ENCODE results near the gene IL27RA. TPM values are rescaled to one million over a fixed set of nuclear protein-coding genes. Genes with fewer than 3 reads are reported as not detected.
"Not testable (repeated sequence)": the region's sequence is repeated elsewhere in the genome, so short reads cannot be mapped to it uniquely, and the experiment has no call there.

The IL27RA gene
- total RNA-seq, 1 experiment from 2014 or later, result 14.2 TPM

- H3K36me3 ChIP-seq (ENCODE audit: low read depth, low read length), result no peaks in the 10 kb centered on the region
- H3K79me2 ChIP-seq (ENCODE audit: low read length), result no peaks in the 10 kb centered on the region
- no peak overlapping the region for H3K4me2 ChIP-seq (ENCODE audit: low read length)
- DNase-seq (no peak), ATAC-seq (no peak)
- H3K9me2 ChIP-seq (replicated peaks; ENCODE audit: low read length), result no peaks in the 10 kb centered on the region
- H3K27ac ChIP-seq (ENCODE audit: low read length), result no peak overlapping the region
- H2AFZ ChIP-seq (ENCODE audit: low read length), result no peak overlapping the region
- H3K9me3 ChIP-seq (ENCODE audit: low read length), result no peaks in the 10 kb centered on the region
- intact Hi-C loops (cut with micrococcal nuclease), result no loop called here
- ChIA-PET POLR2A (ENCODE audit: unreplicated experiment) (no interaction called here), CTCF (no interaction called here)
- no TSS peak for BruUV-seq (replicated peaks)
- no peaks in the 10 kb centered on the region for H4K20me1 ChIP-seq (ENCODE audit: low read length)
- no peaks in the 10 kb centered on the region for H3K4me1 ChIP-seq (ENCODE audit: insufficient read depth, low read length)
- no peaks in the 10 kb centered on the region for H3F3A ChIP-seq (ENCODE audit: low read length, unreplicated experiment)
- H3K4me3 ChIP-seq (ENCODE audit: low read length), result no peak overlapping the region
- no peak for TF ChIP-seq EZH2phosphoT487 (IDR thresholded peaks at IDR 0.05; ENCODE audit: borderline replicate concordance, low read length)
- TF ChIP-seq, protein P1, sequence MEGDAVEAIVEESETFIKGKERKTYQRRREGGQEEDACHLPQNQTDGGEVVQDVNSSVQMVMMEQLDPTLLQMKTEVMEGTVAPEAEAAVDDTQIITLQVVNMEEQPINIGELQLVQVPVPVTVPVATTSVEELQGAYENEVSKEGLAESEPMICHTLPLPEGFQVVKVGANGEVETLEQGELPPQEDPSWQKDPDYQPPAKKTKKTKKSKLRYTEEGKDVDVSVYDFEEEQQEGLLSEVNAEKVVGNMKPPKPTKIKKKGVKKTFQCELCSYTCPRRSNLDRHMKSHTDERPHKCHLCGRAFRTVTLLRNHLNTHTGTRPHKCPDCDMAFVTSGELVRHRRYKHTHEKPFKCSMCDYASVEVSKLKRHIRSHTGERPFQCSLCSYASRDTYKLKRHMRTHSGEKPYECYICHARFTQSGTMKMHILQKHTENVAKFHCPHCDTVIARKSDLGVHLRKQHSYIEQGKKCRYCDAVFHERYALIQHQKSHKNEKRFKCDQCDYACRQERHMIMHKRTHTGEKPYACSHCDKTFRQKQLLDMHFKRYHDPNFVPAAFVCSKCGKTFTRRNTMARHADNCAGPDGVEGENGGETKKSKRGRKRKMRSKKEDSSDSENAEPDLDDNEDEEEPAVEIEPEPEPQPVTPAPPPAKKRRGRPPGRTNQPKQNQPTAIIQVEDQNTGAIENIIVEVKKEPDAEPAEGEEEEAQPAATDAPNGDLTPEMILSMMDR (conservative IDR thresholded peaks at IDR 0.05; ENCODE audit: low read depth, low read length), result no peak
- no peak for TF ChIP-seq EZH2 (IDR thresholded peaks at IDR 0.05; ENCODE audit: low read length, unreplicated experiment)
- H3K27me3 ChIP-seq (ENCODE audit: low read length), result no peaks in the 10 kb centered on the region
- no peak overlapping the region for H3K9ac ChIP-seq (ENCODE audit: low read length)
Measured at GRCh38 chr19:14039181-14039580, 7.6 kb downstream of the IL27RA start.

GRCh38 chr19:14042659-14043608, 11.4 kb downstream of the IL27RA start:
- TF ChIP-seq, protein P1 (conservative IDR thresholded peaks at IDR 0.05; ENCODE audit: low read depth, low read length), result peak; percentile 68

GRCh38 chr19:14047866-14048265, 16.3 kb downstream of the IL27RA start:
- POLR2A ChIA-PET (ENCODE audit: unreplicated experiment); H3K4me2 ChIP-seq (ENCODE audit: low read length); H3K9me2 ChIP-seq (replicated peaks; ENCODE audit: low read length); H2AFZ ChIP-seq (ENCODE audit: low read length); ATAC-seq; H3K4me1 ChIP-seq (ENCODE audit: insufficient read depth, low read length); DNase-seq; H3K27ac ChIP-seq (ENCODE audit: low read length); H3K79me2 ChIP-seq (ENCODE audit: low read length); H3K4me3 ChIP-seq (ENCODE audit: low read length); H3K9ac ChIP-seq (ENCODE audit: low read length); intact Hi-C loops (cut with micrococcal nuclease); H3K9me3 ChIP-seq (ENCODE audit: low read length); H3K27me3 ChIP-seq (ENCODE audit: low read length); H3K36me3 ChIP-seq (ENCODE audit: low read depth, low read length); BruUV-seq (replicated peaks); H4K20me1 ChIP-seq (ENCODE audit: low read length); H3F3A ChIP-seq (ENCODE audit: low read length, unreplicated experiment): not testable (repeated sequence)
- CTCF ChIA-PET, result interaction anchor here (0.9 kb wide), 1 partner anchor 25 kb away, joined by 3 read pairs; no protein-coding TSS in a partner anchor

More at GRCh38 chr19:14042659-14043608, 11.4 kb downstream of the IL27RA start:
- H3K36me3 ChIP-seq (ENCODE audit: low read depth, low read length); H3K27ac ChIP-seq (ENCODE audit: low read length); H3K4me3 ChIP-seq (ENCODE audit: low read length); H3K9me2 ChIP-seq (replicated peaks; ENCODE audit: low read length); H4K20me1 ChIP-seq (ENCODE audit: low read length); H3F3A ChIP-seq (ENCODE audit: low read length, unreplicated experiment); H3K4me2 ChIP-seq (ENCODE audit: low read length); POLR2A ChIA-PET (ENCODE audit: unreplicated experiment); H3K79me2 ChIP-seq (ENCODE audit: low read length); CTCF ChIA-PET; BruUV-seq (replicated peaks); intact Hi-C loops (cut with micrococcal nuclease); H3K9me3 ChIP-seq (ENCODE audit: low read length); H3K27me3 ChIP-seq (ENCODE audit: low read length); H3K4me1 ChIP-seq (ENCODE audit: insufficient read depth, low read length); H3K9ac ChIP-seq (ENCODE audit: low read length): not testable (repeated sequence)
- peak; percentile 69 for DNase-seq
- peak overlapping the region; percentile 46; the same call in 1 of the 2 replicates for H2AFZ ChIP-seq (ENCODE audit: low read length)
- peak; percentile 73 for ATAC-seq
